H1 (cell line): ENCODE results near the gene KLHL29. TPM values are rescaled to one million over a fixed set of nuclear protein-coding genes. Genes with fewer than 3 reads are reported as not detected.

Experiments used
- CTCF ChIA-PET: fragments of 300-600 bp; sonication (Branson Sonifier 250); formaldehyde crosslinking; loops from one replicate; lab custom pipeline; 2021; ENCODE audit not compliant: partially characterized antibody; lab: Charles Lee
- POLR2A ChIA-PET: fragments of 300-600 bp; sonication (Branson Sonifier 250); formaldehyde crosslinking; loops from one replicate; lab custom pipeline; 2021; ENCODE audit warnings: inconsistent platforms; ENCODE audit not compliant: partially characterized antibody; lab: Charles Lee
- DNase-seq, 2 experiments: peaks; one replicate each; pipeline versions ENCODE4 v3.0.0 to v3.0.0-alpha.2; 2010 to 2022; ENCODE audit warnings: low spot score in 2 of 2, low read depth in 1 of 2, mixed read lengths in 1 of 2
- FAIRE-seq: peaks from 2 replicates; lab custom pipeline; 2011; peaks lifted over from hg19 to GRCh38; lab: Jason Lieb, UNC
- H2AFZ ChIP-seq: 2 replicates; pipeline ENCODE4 v1.8.1; 2012; ENCODE audit warnings: low read length, inconsistent platforms
- H2AK5ac ChIP-seq: 2 replicates; pipeline ENCODE4 v1.6.1; 2013; ENCODE audit warnings: low read depth, low read length
- H2BK120ac ChIP-seq: replicated peaks from 2 replicates; pipeline ENCODE3; 2013; ENCODE audit warnings: low read depth, low read length, inconsistent platforms
- H2BK12ac ChIP-seq: 2 replicates; pipeline ENCODE4 v1.6.1; 2013; ENCODE audit warnings: low read depth, low read length
- H2BK15ac ChIP-seq: 2 replicates; pipeline ENCODE4 v1.6.1; 2013; ENCODE audit warnings: low read length
- H2BK20ac ChIP-seq: 2 replicates; pipeline ENCODE4 v1.6.1; 2013; ENCODE audit warnings: low read length
- H2BK5ac ChIP-seq: 2 replicates; pipeline ENCODE4 v1.6.1; 2013; ENCODE audit warnings: low read depth, low read length
- H3K14ac ChIP-seq: 2 replicates; pipeline ENCODE4 v1.6.1; 2013; ENCODE audit warnings: inconsistent platforms; ENCODE audit not compliant: insufficient read length
- H3K18ac ChIP-seq: 2 replicates; pipeline ENCODE4 v1.6.1; 2013; ENCODE audit warnings: low read length; ENCODE audit errors: extremely low read depth
- H3K23ac ChIP-seq: 2 replicates; pipeline ENCODE4 v1.6.1; 2013; ENCODE audit warnings: inconsistent platforms; ENCODE audit not compliant: insufficient read length
- H3K23me2 ChIP-seq: 2 replicates; pipeline ENCODE4 v1.6.1; 2013; ENCODE audit warnings: low read depth, low read length
- H3K27ac ChIP-seq: 2 replicates; pipeline ENCODE4 v1.6.1; 2011; ENCODE audit warnings: low read depth, low read length, inconsistent platforms
- H3K27me3 ChIP-seq, 4 experiments: replicated peaks in 1 of 4; 1 replicate in 1 of 4; 2 replicates in 3 of 4; pipeline versions ENCODE4 v1.6.1 to v1.8.1; 2011 to 2013; ENCODE audit warnings: low read length in 3 of 4, mild to moderate bottlenecking in 3 of 4, inconsistent platforms in 2 of 4, mixed read lengths in 2 of 4, moderate library complexity in 1 of 4; ENCODE audit not compliant: control insufficient read depth in 3 of 4, insufficient read depth in 3 of 4; ENCODE audit errors: extremely low read depth in 1 of 4
- H3K36me3 ChIP-seq, 4 experiments: 2 replicates each; pipeline versions ENCODE4 v1.6.1 to v1.8.1; 2011 to 2013; ENCODE audit warnings: mild to moderate bottlenecking in 4 of 4, low read length in 3 of 4, moderate library complexity in 2 of 4, control low read depth in 1 of 4, inconsistent platforms in 1 of 4; ENCODE audit not compliant: insufficient read depth in 4 of 4, control insufficient read depth in 2 of 4
- H3K4ac ChIP-seq: replicated peaks from 2 replicates; pipeline ENCODE3; 2013; ENCODE audit warnings: low read length, low read depth, mixed read lengths, inconsistent platforms; ENCODE audit not compliant: insufficient read length
- H3K4me1 ChIP-seq, 4 experiments: replicated peaks in 1 of 4; 1 replicate in 1 of 4; 2 replicates in 3 of 4; pipeline versions ENCODE4 v1.6.1 to v1.8.1; 2011 to 2013; ENCODE audit warnings: low read length in 3 of 4, inconsistent platforms in 2 of 4, mixed read lengths in 1 of 4; ENCODE audit not compliant: insufficient read depth in 4 of 4, control insufficient read depth in 3 of 4
- H3K4me2 ChIP-seq, 2 experiments: 2 replicates each; pipeline versions ENCODE4 v1.6.1 to v1.8.1; 2011 to 2013; ENCODE audit warnings: low read depth in 2 of 2, low read length in 2 of 2, control low read depth in 1 of 2, inconsistent platforms in 1 of 2, mild to moderate bottlenecking in 1 of 2; ENCODE audit not compliant: insufficient read depth in 1 of 2
- H3K4me3 ChIP-seq, 4 experiments: fragments of 200-600, 300-600 bp in 1 of 4; sonication (generic), shearing (Covaris generic), sonication (Bioruptor Twin) in 1 of 4; 2 replicates each; pipeline versions ENCODE4 v1.5.1 to v1.8.1; 2011 to 2016; ENCODE audit warnings: low read length in 4 of 4, low read depth in 3 of 4, control low read depth in 2 of 4, inconsistent platforms in 2 of 4, mild to moderate bottlenecking in 2 of 4, mixed read lengths in 1 of 4, moderate library complexity in 1 of 4; ENCODE audit not compliant: insufficient read depth in 2 of 4; ENCODE audit errors: extremely low read depth in 1 of 4
- H3K56ac ChIP-seq: replicated peaks from 2 replicates; pipeline ENCODE3; 2013; ENCODE audit warnings: low read depth, mild to moderate bottlenecking, mixed read lengths, low read length, inconsistent platforms; ENCODE audit not compliant: insufficient read length
- H3K79me1 ChIP-seq: 2 replicates; pipeline ENCODE4 v1.6.1; 2013; ENCODE audit warnings: low read depth, low read length, control low read depth
- H3K79me2 ChIP-seq, 2 experiments: 2 replicates each; pipeline versions ENCODE4 v1.6.1 to v1.8.1; 2012 to 2013; ENCODE audit warnings: low read length in 2 of 2, mild to moderate bottlenecking in 2 of 2, inconsistent platforms in 1 of 2; ENCODE audit not compliant: insufficient read depth in 2 of 2, control insufficient read depth in 1 of 2
- H3K9ac ChIP-seq, 4 experiments: replicated peaks in 1 of 4; 1 replicate in 1 of 4; 2 replicates in 3 of 4; pipeline versions ENCODE4 v1.6.1 to v1.8.1; 2011 to 2013; ENCODE audit warnings: low read depth in 3 of 4, low read length in 3 of 4, control low read depth in 2 of 4, mild to moderate bottlenecking in 2 of 4, moderate library complexity in 2 of 4, inconsistent platforms in 1 of 4; ENCODE audit errors: extremely low read depth in 1 of 4
- H3K9me3 ChIP-seq, 2 experiments: 2 replicates each; pipeline versions ENCODE4 v1.6.1 to v1.8.1; 2012 to 2013; ENCODE audit warnings: mild to moderate bottlenecking in 2 of 2, moderate library complexity in 2 of 2, control low read depth in 1 of 2, inconsistent platforms in 1 of 2, low read depth in 1 of 2, low read length in 1 of 2, mixed read lengths in 1 of 2; ENCODE audit not compliant: insufficient read depth in 2 of 2
- H4K20me1 ChIP-seq, 2 experiments: replicated peaks in 1 of 2; 2 replicates each; pipeline versions ENCODE3 to v1.8.1; 2011 to 2013; ENCODE audit warnings: inconsistent platforms in 2 of 2, low read length in 2 of 2, mild to moderate bottlenecking in 1 of 2; ENCODE audit not compliant: insufficient read depth in 2 of 2, control insufficient read depth in 1 of 2
- H4K5ac ChIP-seq: 2 replicates; pipeline ENCODE4 v1.6.1; 2013; ENCODE audit warnings: low read length, low read depth, mixed read lengths, inconsistent platforms; ENCODE audit not compliant: insufficient read length
- H4K8ac ChIP-seq: 2 replicates; pipeline ENCODE4 v1.8.0; 2013; ENCODE audit warnings: mild to moderate bottlenecking, moderate library complexity, low read length, inconsistent platforms; ENCODE audit not compliant: insufficient read depth; ENCODE audit errors: extremely low read depth
- H4K91ac ChIP-seq: replicated peaks from 2 replicates; pipeline ENCODE3; 2013; ENCODE audit warnings: low read length, mixed read lengths, inconsistent platforms; ENCODE audit not compliant: insufficient read length
- E2F6 ChIP-seq: IDR thresholded peaks from 2 replicates; pipeline ENCODE4 v1.6.1; 2012; ENCODE audit warnings: inconsistent platforms
- RAD21 ChIP-seq, 2 experiments: IDR thresholded peaks in 1 of 2; conservative IDR thresholded peaks in 1 of 2; 2 replicates each; pipeline ENCODE4 v1.6.1; 2011; ENCODE audit warnings: low read depth in 2 of 2, low read length in 2 of 2, improper control_type of control experiment in 1 of 2, inconsistent platforms in 1 of 2, mild to moderate bottlenecking in 1 of 2, moderate library complexity in 1 of 2
- WGBS, 2 experiments: shearing (Covaris generic) in 1 of 2; methylation state at CpG; one replicate each; pipeline versions ENCODE4 v1.1.6 to v1.1.7; 2013 to 2015; ENCODE audit warnings: low lambda C conversion rate in 2 of 2, mixed read lengths in 2 of 2, inconsistent platforms in 1 of 2, low coverage in 1 of 2, missing lambda C conversion rate in 1 of 2; ENCODE audit not compliant: insufficient replicate concordance in 2 of 2, insufficient coverage in 1 of 2, insufficient read length in 1 of 2; ENCODE audit errors: extremely low coverage in 1 of 2, missing lambda C conversion rate in 1 of 2; 5-methylcytosine and 5-hydroxymethylcytosine counted together
- polyA plus RNA-seq, 7 experiments: library from polyadenylated mRNA; depleted of rRNA in 3 of 7; stranded (reverse) in 5 of 7; unstranded in 2 of 7; fragments of >200 nt in 5 of 7; fragments of 200-250 nt in 2 of 7; gene quantifications; 1 replicate in 5 of 7; 2 replicates in 1 of 7; 4 replicates in 1 of 7; pipeline versions ENCODE4 v1.2.1 to v1.2.3, GENCODE V29; 2011 to 2013; ENCODE audit warnings: missing spikeins in 2 of 7, mixed read lengths in 2 of 7
- total RNA-seq: library from RNA; stranded (reverse); fragmentation: NEBNext Ultra II Directional; extraction: Animal tissue kit (Norgen Biotek cat#: 25700); gene quantifications from 2 replicates; pipeline ENCODE4 v1.2.1, GENCODE V29; 2021

The KLHL29 gene
- total and polyA plus RNA-seq, 2 of the 8 experiments (the other 6 are each of a cell fraction or from before 2014, with no cell fraction given), result 1.1 to 4.7 TPM

- Histone ChIP-seq H2AFZ (no peak overlapping the region), H2AK5ac (no peak overlapping the region), H3K4me2 (no peak overlapping the region), H3K4me1 (peaks cover 0 to 5% (median 1%) of the 10 kb centered on the region in 4 experiments; a peak in 3 of 7 replicates), H3K23me2 (no peaks in the 10 kb centered on the region; the same call in 1 of the 2 replicates), H3K4ac (no peak overlapping the region), H3K9me3 (no peaks in the 10 kb centered on the region), H3K9ac (no peak overlapping the region), H2BK12ac (no peak overlapping the region), H4K91ac (no peak overlapping the region), H2BK15ac (no peak overlapping the region), H3K23ac (no peak overlapping the region), H3K27me3 (no peaks in the 10 kb centered on the region), H2BK5ac (no peak overlapping the region), H3K18ac (no peak overlapping the region), H3K79me1 (no peaks in the 10 kb centered on the region)
- DNase-seq (no peak), FAIRE-seq (no peak)
- WGBS, 2 experiments, result 84% methylated on average over 11 of the region's 11 CpGs; no CpG with 5 or more reads in 1 of the 2 experiments
- POLR2A ChIA-PET, result no interaction called here
- TF ChIP-seq RAD21 (IDR thresholded peaks at IDR 0.05 in 1 of 2, conservative IDR thresholded peaks at IDR 0.05 in 1 of 2; ENCODE audit: low read depth in 2 of 2, low read length in 2 of 2), result peak in 1 of 2 experiments; percentile 4; a peak in 1 of 4 replicates
- TF ChIP-seq E2F6, result no peak
- TF ChIP-seq, all 59 proteins: peak for 1
- Histone ChIP-seq H3K36me3 (no peaks in the 10 kb centered on the region), H3K4me3 (no peak overlapping the region), H3K14ac (no peak overlapping the region), H3K56ac (no peak overlapping the region), H2BK20ac (no peak overlapping the region), H4K8ac (no peak overlapping the region; the same call in 1 of the 2 replicates), H4K20me1 (no peaks in the 10 kb centered on the region), H4K5ac (no peak overlapping the region), H2BK120ac (no peak overlapping the region), H3K27ac (no peak overlapping the region), H3K79me2 (no peaks in the 10 kb centered on the region)
- CTCF ChIA-PET, result interaction anchor here (0.8 to 2.2 kb wide), 8 partner anchors 13 to 79 kb away, joined by 3 to 7 read pairs (median 5); no protein-coding TSS in a partner anchor
These were observed 160.4 kb downstream of the KLHL29 start for GRCh38 chr2:23545396-23545795.
